DMS 273 (cell line): ENCODE measurements around the gene GNAT1.
"Not testable (repeated sequence)": the region's sequence is repeated elsewhere in the genome, so short reads cannot be mapped to it uniquely, and the experiment has no call there.

Experiments used
- DNase-seq: peaks from one replicate; lab custom pipeline; 2025; ENCODE audit not compliant: unreplicated experiment; lab: John Stamatoyannopoulos, UW

Gene GNAT1

GRCh38 chr3:50201573-50202315 is 10.3 kb downstream of the GNAT1 start:
- DNase-seq: no peak

- no peak for DNase-seq
Observed at GRCh38 chr3:50202353-50203112, 11.1 kb downstream of the GNAT1 start.

GRCh38 chr3:50203113-50203808 is 11.9 kb downstream of the GNAT1 start:
- DNase-seq: no peak

- DNase-seq: no peak
Observed at GRCh38 chr3:50203809-50204803, 12.7 kb downstream of the GNAT1 start.

GRCh38 chr3:50204804-50205412 is 13.5 kb downstream of the GNAT1 start, which contains the start of gene SLC38A3:
Gene SLC38A3 (plus strand): TSS chr3:50205271. CDS start chr3:50214200, 8,929 bp downstream.
- peak; percentile 62 for DNase-seq

GRCh38 chr3:50205413-50206276 is 14.2 kb downstream of the GNAT1 start:
- peak; percentile 63 for DNase-seq

- DNase-seq: no peak
Observed at GRCh38 chr3:50207359-50208042, 16.1 kb downstream of the GNAT1 start.

- DNase-seq: no peak
Observed at GRCh38 chr3:50208677-50209344, 17.4 kb downstream of the GNAT1 start.

GRCh38 chr3:50210176-50210509 is 18.7 kb downstream of the GNAT1 start:
- DNase-seq: no peak

- DNase-seq: no peak
Observed at GRCh38 chr3:50210510-50211367, 19.3 kb downstream of the GNAT1 start.

GRCh38 chr3:50211368-50211717 is 19.9 kb downstream of the GNAT1 start:
- DNase-seq: not testable (repeated sequence)

GRCh38 chr3:50211930-50212329 is 20.5 kb downstream of the GNAT1 start:
- no peak for DNase-seq

GRCh38 chr3:50212502-50212901 is 21.1 kb downstream of the GNAT1 start:
- DNase-seq: no peak

GRCh38 chr3:50212971-50213370 is 21.6 kb downstream of the GNAT1 start:
- DNase-seq: no peak

- no peak for DNase-seq
Observed at GRCh38 chr3:50213373-50213772, 22.0 kb downstream of the GNAT1 start.

GRCh38 chr3:50214824-50215223 is 23.4 kb downstream of the GNAT1 start:
- DNase-seq: no peak

GRCh38 chr3:50215529-50215928 is 24.1 kb downstream of the GNAT1 start:
- no peak for DNase-seq
